Activated naive CD8-positive, alpha-beta T cell treated with anti-CD3 and anti-CD28 coated beads, Interleukin-2, amount 50 U/mL, for 24 hours (primary cell): ENCODE data around the gene IL10RA.
A peak's percentile ranks its signal among the peaks of the same experiment; 100 is the strongest.
"Not testable (repeated sequence)": the region's sequence is repeated elsewhere in the genome, so short reads cannot be mapped to it uniquely, and the experiment has no call there.

Experiments
- ATAC-seq: fragments of 150-1000 bp; cut with Tn5 transposase; one replicate; pipeline ENCODE4 v1.10.0; 2021
- DNase-seq: peaks from one replicate; pipeline ENCODE4 v3.0.0; 2021
- H3K27ac Mint-ChIP-seq: one replicate; pipeline ENCODE4 v1.8.0; 2021; ENCODE audit warnings: mild to moderate bottlenecking, mixed read lengths
- H3K27me3 Mint-ChIP-seq: one replicate; pipeline ENCODE4 v1.8.0; 2021; ENCODE audit warnings: mixed read lengths
- H3K36me3 Mint-ChIP-seq: one replicate; pipeline ENCODE4 v1.8.0; 2021; ENCODE audit warnings: low read depth, mixed read lengths
- H3K4me1 Mint-ChIP-seq: one replicate; pipeline ENCODE4 v1.8.0; 2021; ENCODE audit warnings: mixed read lengths
- H3K4me3 Mint-ChIP-seq: one replicate; pipeline ENCODE4 v1.8.0; 2021; ENCODE audit warnings: mild to moderate bottlenecking, moderate library complexity, mixed read lengths
- H3K9me3 Mint-ChIP-seq: one replicate; pipeline ENCODE4 v1.8.0; 2021; ENCODE audit warnings: mixed read lengths

The IL10RA gene

DNA sequence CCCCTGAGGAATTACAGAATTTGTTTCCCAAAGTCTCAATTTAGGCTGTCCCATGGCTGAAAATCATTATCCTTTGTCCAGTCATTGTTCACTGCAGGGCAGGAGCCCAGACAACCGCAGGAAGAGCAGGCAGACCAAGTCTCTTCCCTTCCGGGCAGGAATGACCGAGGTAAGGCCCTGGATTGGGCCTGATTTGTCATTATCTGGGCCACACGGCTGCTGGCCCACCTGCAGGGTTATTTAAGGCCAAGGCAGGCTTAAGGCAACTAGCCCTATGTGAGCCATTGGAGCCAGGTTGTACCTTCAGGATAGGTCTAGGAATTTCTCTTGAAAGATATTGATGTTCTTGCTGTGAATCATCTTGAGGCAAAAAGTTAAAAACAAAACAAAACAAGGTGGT is 9.7 kb upstream of the IL10RA start:
- peaks cover 90% of the 10 kb centered on the region for H3K4me1 Mint-ChIP-seq
- no peak overlapping the region for H3K27ac Mint-ChIP-seq
- no peak for DNase-seq
- H3K4me3 Mint-ChIP-seq = no peak overlapping the region
- no peak for ATAC-seq
- no peaks in the 10 kb centered on the region for H3K9me3 Mint-ChIP-seq
- H3K27me3 Mint-ChIP-seq = no peaks in the 10 kb centered on the region
- H3K36me3 Mint-ChIP-seq = peaks cover 14% of the 10 kb centered on the region

GRCh38 chr11:117977029-117977428 is 9.2 kb upstream of the IL10RA start:
- H3K27me3 Mint-ChIP-seq = no peaks in the 10 kb centered on the region
- no peak overlapping the region for H3K27ac Mint-ChIP-seq
- H3K9me3 Mint-ChIP-seq = no peaks in the 10 kb centered on the region
- ATAC-seq = no peak
- peak overlapping the region; percentile 73 for H3K4me3 Mint-ChIP-seq
- no peak for DNase-seq
- peaks cover 90% of the 10 kb centered on the region for H3K4me1 Mint-ChIP-seq
- peaks cover 14% of the 10 kb centered on the region for H3K36me3 Mint-ChIP-seq

DNA sequence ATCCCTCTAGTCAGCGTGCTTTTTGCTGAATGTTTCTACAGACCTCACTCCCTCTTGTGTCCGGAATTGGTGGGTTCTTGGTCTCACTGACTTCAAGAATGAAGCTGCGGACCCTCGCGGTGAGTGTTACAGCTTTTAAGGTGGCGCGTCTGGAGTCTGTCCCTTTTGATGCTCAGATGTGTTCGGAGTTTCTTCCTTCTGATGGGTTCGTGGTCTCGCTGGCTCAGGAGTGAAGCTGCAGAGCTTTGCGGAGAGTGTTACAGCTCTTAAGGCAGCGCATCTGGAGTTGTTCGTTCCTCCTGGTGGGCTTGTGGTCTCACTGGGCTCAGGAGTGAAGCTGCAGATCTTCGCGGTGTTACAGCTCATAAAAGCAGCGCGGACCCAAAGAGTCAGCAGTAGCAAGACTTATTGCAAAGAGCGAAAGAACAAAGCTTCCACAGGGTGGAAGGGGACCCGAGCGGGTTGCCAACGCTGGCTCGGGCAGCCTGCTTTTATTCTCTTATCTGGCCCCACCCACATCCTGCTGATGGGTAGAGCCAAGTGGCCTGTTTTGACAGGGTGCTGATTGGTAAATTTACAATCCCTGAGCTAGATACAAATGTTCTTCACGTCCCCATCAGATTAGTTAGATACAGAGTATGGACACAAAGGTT is 8.5 kb upstream of the IL10RA start:
- Mint-ChIP-seq H3K27ac (peak overlapping the region; percentile 89), H3K36me3 (peaks cover 14% of the 10 kb centered on the region), H3K4me1 (peaks cover 89% of the 10 kb centered on the region), H3K4me3 (peak overlapping the region; percentile 73)
- not testable (repeated sequence) for H3K9me3 Mint-ChIP-seq, ATAC-seq, H3K27me3 Mint-ChIP-seq, DNase-seq

GRCh38 chr11:117978291-117978910 is 7.8 kb upstream of the IL10RA start:
- H3K9me3 Mint-ChIP-seq, H3K27ac Mint-ChIP-seq, H3K4me3 Mint-ChIP-seq, H3K27me3 Mint-ChIP-seq, DNase-seq, ATAC-seq: not testable (repeated sequence)
- peaks cover 89% of the 10 kb centered on the region for H3K4me1 Mint-ChIP-seq
- peaks cover 14% of the 10 kb centered on the region for H3K36me3 Mint-ChIP-seq

- Mint-ChIP-seq H3K36me3 (peaks cover 14% of the 10 kb centered on the region), H3K27me3 (no peaks in the 10 kb centered on the region), H3K4me3 (peak overlapping the region; percentile 16)
These were observed 7.2 kb upstream of the IL10RA start for GRCh38 chr11:117978991-117979390.

DNA sequence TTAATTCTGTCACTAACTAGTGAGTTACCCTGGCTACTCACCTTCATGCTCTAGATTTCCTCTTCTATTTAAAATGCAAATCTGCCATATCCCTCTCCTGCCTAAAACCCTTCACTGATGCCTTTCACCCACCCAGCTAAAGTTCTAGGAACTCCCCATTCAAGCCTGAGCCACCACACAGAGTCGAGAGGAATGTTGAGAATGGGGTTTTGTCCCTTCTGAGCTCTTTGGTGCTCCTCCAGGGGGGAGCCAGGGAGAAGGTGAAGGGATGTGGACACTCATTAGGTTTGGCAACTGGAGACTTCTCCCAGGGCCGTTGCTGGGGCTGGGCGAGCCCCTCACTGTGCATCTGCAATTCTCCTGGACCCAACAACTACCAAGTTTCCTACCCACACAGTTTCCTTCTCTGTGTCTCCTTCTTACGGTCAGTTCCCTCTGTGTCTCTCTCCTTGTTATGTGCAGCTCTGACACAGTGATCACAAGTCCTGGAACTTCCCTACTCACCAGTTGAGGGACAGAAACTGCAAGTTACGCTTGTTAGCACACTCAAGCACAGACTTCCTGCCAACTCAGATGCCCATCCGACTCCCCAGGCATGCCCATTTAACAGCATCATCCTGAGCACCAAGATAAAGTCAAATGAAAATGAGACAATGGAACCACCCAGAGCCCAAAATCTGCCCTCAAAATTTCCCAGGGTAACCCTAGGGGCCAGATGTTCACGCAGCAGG is 6.5 kb upstream of the IL10RA start:
- peak; percentile 60 for ATAC-seq
- peaks cover 90% of the 10 kb centered on the region for H3K4me1 Mint-ChIP-seq
- H3K9me3 Mint-ChIP-seq = no peaks in the 10 kb centered on the region
- H3K4me3 Mint-ChIP-seq = peak overlapping the region; percentile 30
- H3K36me3 Mint-ChIP-seq = peaks cover 14% of the 10 kb centered on the region
- DNase-seq = no peak
- peak overlapping the region; percentile 89 for H3K27ac Mint-ChIP-seq
- no peaks in the 10 kb centered on the region for H3K27me3 Mint-ChIP-seq

More at GRCh38 chr11:117978991-117979390, 7.2 kb upstream of the IL10RA start:
- Mint-ChIP-seq H3K4me1 (peaks cover 90% of the 10 kb centered on the region), H3K9me3 (no peaks in the 10 kb centered on the region), H3K27ac (peak overlapping the region; percentile 89)
- ATAC-seq (no peak), DNase-seq (no peak)

- no peak for DNase-seq
- ATAC-seq = peak; percentile 60
- Mint-ChIP-seq H3K27ac (peak overlapping the region; percentile 89), H3K9me3 (no peaks in the 10 kb centered on the region), H3K36me3 (peaks cover 19% of the 10 kb centered on the region), H3K4me1 (peaks cover 90% of the 10 kb centered on the region), H3K27me3 (no peaks in the 10 kb centered on the region), H3K4me3 (peak overlapping the region; percentile 30)
These were observed 5.9 kb upstream of the IL10RA start for GRCh38 chr11:117980280-117980679.

GRCh38 chr11:117980720-117981119 is 5.5 kb upstream of the IL10RA start:
- Mint-ChIP-seq H3K27me3 (no peaks in the 10 kb centered on the region), H3K4me1 (peaks cover 89% of the 10 kb centered on the region), H3K9me3 (no peaks in the 10 kb centered on the region), H3K4me3 (no peak overlapping the region), H3K36me3 (peaks cover 19% of the 10 kb centered on the region), H3K27ac (no peak overlapping the region)
- ATAC-seq = no peak
- no peak for DNase-seq

DNA sequence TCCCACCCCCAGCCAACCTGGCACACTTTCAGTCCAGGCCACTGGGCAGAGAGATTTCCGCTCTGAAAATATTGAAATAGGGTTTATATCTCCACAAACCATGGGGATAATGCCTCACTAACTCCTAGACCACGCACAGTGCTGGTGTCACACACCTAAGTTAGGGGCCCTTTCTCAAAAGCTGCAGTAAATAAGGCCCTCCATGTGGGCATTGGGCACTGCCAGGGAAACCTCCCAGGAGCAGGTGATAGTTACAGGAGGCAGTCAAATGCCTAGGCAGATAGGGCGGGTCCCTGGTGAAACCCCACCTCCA is 3.1 kb upstream of the IL10RA start:
- Mint-ChIP-seq H3K9me3 (no peaks in the 10 kb centered on the region), H3K27ac (peak overlapping the region; percentile 9), H3K36me3 (peaks cover 17% of the 10 kb centered on the region), H3K4me3 (no peak overlapping the region), H3K27me3 (no peaks in the 10 kb centered on the region), H3K4me1 (peaks cover 83% of the 10 kb centered on the region)
- DNase-seq = no peak
- ATAC-seq = no peak

DNA sequence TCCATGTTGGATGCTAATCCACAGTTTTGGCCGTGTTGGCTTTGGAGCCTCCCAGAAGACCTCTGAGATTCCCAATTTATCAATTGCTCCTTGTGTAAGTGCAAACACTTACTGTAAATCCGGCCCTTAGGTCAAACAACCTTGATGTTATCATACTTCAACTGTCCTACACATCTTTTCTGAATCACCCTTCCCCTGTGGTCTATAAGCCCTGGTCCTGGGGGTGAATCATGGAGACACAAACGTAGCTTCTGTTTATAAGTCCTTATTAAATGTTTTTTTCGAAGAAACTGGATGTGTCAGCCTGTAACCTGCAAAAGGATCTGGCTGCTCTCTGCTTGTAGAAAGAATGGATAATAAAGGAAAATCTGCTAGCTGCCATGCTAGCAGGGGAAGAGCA is 1.7 kb upstream of the IL10RA start:
- H3K4me1 Mint-ChIP-seq = peaks cover 87% of the 10 kb centered on the region
- H3K9me3 Mint-ChIP-seq = no peaks in the 10 kb centered on the region
- peak overlapping the region; percentile 96 for H3K27ac Mint-ChIP-seq

GRCh38 chr11:117986981-117987574 is 884 bp downstream of the IL10RA start:
- H3K4me1 Mint-ChIP-seq = peaks cover 90% of the 10 kb centered on the region
- H3K27ac Mint-ChIP-seq = peak overlapping the region; percentile 79
- peak overlapping the region; percentile 81 for H3K4me3 Mint-ChIP-seq
- DNase-seq (peak; percentile 50), ATAC-seq (peak; percentile 39)
- H3K27me3 Mint-ChIP-seq = no peaks in the 10 kb centered on the region
- H3K36me3 Mint-ChIP-seq = peaks cover 50% of the 10 kb centered on the region
- H3K9me3 Mint-ChIP-seq = no peaks in the 10 kb centered on the region

More for the DNA sequence above, 1.7 kb upstream of the IL10RA start:
- Mint-ChIP-seq H3K4me3 (peak overlapping the region; percentile 81), H3K36me3 (peaks cover 27% of the 10 kb centered on the region), H3K27me3 (no peaks in the 10 kb centered on the region)
- ATAC-seq (peak; percentile 8), DNase-seq (no peak)

DNA sequence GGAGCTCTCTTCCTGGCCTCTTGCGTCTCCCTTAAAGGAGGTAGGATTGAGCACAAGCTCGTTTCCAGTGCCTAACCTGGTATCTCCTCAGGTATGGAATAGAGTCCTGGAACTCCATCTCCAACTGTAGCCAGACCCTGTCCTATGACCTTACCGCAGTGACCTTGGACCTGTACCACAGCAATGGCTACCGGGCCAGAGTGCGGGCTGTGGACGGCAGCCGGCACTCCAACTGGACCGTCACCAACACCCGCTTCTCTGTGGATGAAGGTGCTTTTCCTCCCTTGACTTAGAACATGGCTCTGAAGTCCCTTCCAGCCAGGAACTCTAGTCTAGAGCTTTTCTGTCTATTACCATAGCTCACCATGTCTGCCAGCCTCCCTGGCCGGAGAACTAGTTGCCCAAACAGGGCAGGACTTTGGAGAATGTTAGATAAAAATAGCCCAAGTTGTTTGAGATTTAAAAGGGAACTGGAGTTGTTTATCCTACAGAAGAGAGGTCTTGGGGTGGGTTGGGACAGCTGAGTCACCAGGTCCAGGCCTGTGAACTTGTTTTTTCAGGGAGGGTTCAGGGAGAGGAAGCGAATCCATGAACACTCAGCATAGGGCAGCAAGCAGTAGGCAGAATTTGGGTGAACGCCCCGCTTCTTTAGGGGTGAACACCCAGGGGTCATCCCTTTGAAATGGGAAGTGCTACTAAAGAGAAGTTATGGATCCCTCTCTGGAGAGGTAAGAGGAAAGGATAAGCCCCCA is 3.3 kb downstream of the IL10RA start:
- peaks cover 86% of the 10 kb centered on the region for H3K4me1 Mint-ChIP-seq
- ATAC-seq = no peak
- no peaks in the 10 kb centered on the region for H3K27me3 Mint-ChIP-seq
- peaks cover 72% of the 10 kb centered on the region for H3K36me3 Mint-ChIP-seq
- H3K4me3 Mint-ChIP-seq = peak overlapping the region; percentile 81
- H3K27ac Mint-ChIP-seq = peak overlapping the region; percentile 69
- no peaks in the 10 kb centered on the region for H3K9me3 Mint-ChIP-seq
- DNase-seq = no peak

- ATAC-seq (no peak), DNase-seq (no peak)
- no peaks in the 10 kb centered on the region for H3K27me3 Mint-ChIP-seq
- peak overlapping the region; percentile 53 for H3K27ac Mint-ChIP-seq
- no peaks in the 10 kb centered on the region for H3K9me3 Mint-ChIP-seq
- peaks cover 84% of the 10 kb centered on the region for H3K4me1 Mint-ChIP-seq
- H3K4me3 Mint-ChIP-seq = no peak overlapping the region
- peaks cover 88% of the 10 kb centered on the region for H3K36me3 Mint-ChIP-seq
These were observed 5.9 kb downstream of the IL10RA start for GRCh38 chr11:117992136-117992535.

DNA sequence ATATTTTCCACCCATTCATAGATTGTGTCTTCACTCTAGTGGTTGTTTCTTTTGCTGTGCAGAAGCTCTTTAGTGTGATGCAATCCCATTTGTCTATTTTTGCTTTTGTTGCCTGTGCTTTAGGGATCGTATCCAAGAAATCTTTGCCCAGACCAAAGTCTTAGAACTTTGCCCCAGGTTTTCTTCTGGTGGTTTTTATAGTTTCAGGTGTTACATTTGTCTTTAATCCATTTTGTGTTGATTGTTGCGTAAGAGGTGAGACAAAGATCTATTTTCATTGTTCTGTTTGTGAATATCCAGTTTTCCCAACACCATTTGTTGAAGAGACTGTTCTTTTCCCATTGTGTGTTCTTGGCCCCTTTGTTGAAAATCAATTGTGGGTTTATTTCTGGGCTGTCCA is 6.4 kb downstream of the IL10RA start:
- Mint-ChIP-seq H3K4me1 (peaks cover 84% of the 10 kb centered on the region), H3K27ac (peak overlapping the region; percentile 53), H3K27me3 (no peaks in the 10 kb centered on the region), H3K9me3 (peaks cover 3% of the 10 kb centered on the region), H3K36me3 (peaks cover 88% of the 10 kb centered on the region), H3K4me3 (no peak overlapping the region)
- no peak for ATAC-seq
- no peak for DNase-seq
